OCI-LY3 (cell line): ENCODE data around the gene HOXB1.
"Not testable (repeated sequence)": the region's sequence is repeated elsewhere in the genome, so short reads cannot be mapped to it uniquely, and the experiment has no call there.

ENCODE experiments used
- H2AFZ ChIP-seq: fragments of 200-600, 300-600 bp; shearing (Covaris generic); 2 replicates; pipeline ENCODE4 v1.6.0; 2014; ENCODE audit warnings: antibody characterized with exemption, low read depth, low read length
- H3K27ac ChIP-seq: fragments of 200-600, 300-600 bp; sonication (generic); 2 replicates; pipeline ENCODE4 v1.5.1; 2014; ENCODE audit warnings: mild to moderate bottlenecking, low read length, moderate library complexity, mixed read lengths
- H3K27me3 ChIP-seq: fragments of 200-600, 300-600 bp; sonication (generic); 2 replicates; pipeline ENCODE4 v1.6.1; 2014; ENCODE audit warnings: low read depth, low read length, mixed read lengths
- H3K36me3 ChIP-seq: fragments of 200-600, 300-600 bp; sonication (generic); replicated peaks from 2 replicates; pipeline ENCODE3; 2014; ENCODE audit warnings: low read depth, low read length, mixed read lengths
- H3K4me1 ChIP-seq: fragments of 300-600, 200-600 bp; sonication (generic); 2 replicates; pipeline ENCODE4 v1.6.1; 2014; ENCODE audit warnings: low read length, mixed read lengths
- H3K4me2 ChIP-seq: fragments of 200-600, 300-600 bp; sonication (generic); 2 replicates; pipeline ENCODE4 v1.6.1; 2014; ENCODE audit warnings: low read length, mixed read lengths
- H3K4me3 ChIP-seq: fragments of 300-600, 200-600 bp; sonication (generic); 2 replicates; pipeline ENCODE4 v1.5.1; 2014; ENCODE audit warnings: antibody characterized with exemption, mild to moderate bottlenecking, low read length, moderate library complexity
- H3K79me2 ChIP-seq: fragments of 300-600, 200-600 bp; shearing (Covaris generic); 2 replicates; pipeline ENCODE4 v1.6.1; 2014; ENCODE audit warnings: mild to moderate bottlenecking, low read length, mixed read lengths
- H3K9ac ChIP-seq: fragments of 300-600, 200-600 bp; shearing (Covaris generic); 2 replicates; pipeline ENCODE4 v1.6.0; 2014; ENCODE audit warnings: mild to moderate bottlenecking, low read length, moderate library complexity
- H3K9me3 ChIP-seq: fragments of 200-600, 300-600 bp; shearing (Covaris generic); 2 replicates; pipeline ENCODE4 v1.6.1; 2014; ENCODE audit warnings: low read length, mixed read lengths; ENCODE audit not compliant: insufficient read depth
- H4K20me1 ChIP-seq: fragments of 200-600, 300-600 bp; sonication (generic); 2 replicates; pipeline ENCODE4 v1.6.1; 2016; ENCODE audit warnings: low read length, mixed read lengths; ENCODE audit not compliant: insufficient read depth
- EZH2phosphoT487 ChIP-seq: fragments of 200-600 bp; shearing (Covaris generic); IDR thresholded peaks from 2 replicates; pipeline ENCODE4 v1.6.1; 2018; ENCODE audit warnings: antibody characterized with exemption, mixed run types, low read depth
- TF ChIP-seq, protein P1 (sequence below): fragments of 200-600, 300-600 bp; sonication (generic); IDR thresholded peaks from 2 replicates; pipeline ENCODE4 v1.5.1; 2014; ENCODE audit warnings: antibody characterized with exemption, low read length, low read depth

Gene HOXB1

GRCh38 chr17:48483471-48484131 lies 47.2 kb downstream of the HOXB1 start:
- Histone ChIP-seq H3K9ac (peak overlapping the region; percentile 19; the same call in 1 of the 2 replicates), H4K20me1 (no peaks in the 10 kb centered on the region), H2AFZ (no peak overlapping the region), H3K9me3 (peaks cover 3% of the 10 kb centered on the region; the same call in 1 of the 2 replicates), H3K27ac (peak overlapping the region; percentile 25), H3K36me3 (no peaks in the 10 kb centered on the region), H3K4me1 (peaks cover 59% of the 10 kb centered on the region), H3K27me3 (no peaks in the 10 kb centered on the region), H3K4me3 (peak overlapping the region; percentile 40; the same call in 1 of the 2 replicates), H3K79me2 (no peaks in the 10 kb centered on the region), H3K4me2 (peak overlapping the region; percentile 76)
- TF ChIP-seq, protein P1, sequence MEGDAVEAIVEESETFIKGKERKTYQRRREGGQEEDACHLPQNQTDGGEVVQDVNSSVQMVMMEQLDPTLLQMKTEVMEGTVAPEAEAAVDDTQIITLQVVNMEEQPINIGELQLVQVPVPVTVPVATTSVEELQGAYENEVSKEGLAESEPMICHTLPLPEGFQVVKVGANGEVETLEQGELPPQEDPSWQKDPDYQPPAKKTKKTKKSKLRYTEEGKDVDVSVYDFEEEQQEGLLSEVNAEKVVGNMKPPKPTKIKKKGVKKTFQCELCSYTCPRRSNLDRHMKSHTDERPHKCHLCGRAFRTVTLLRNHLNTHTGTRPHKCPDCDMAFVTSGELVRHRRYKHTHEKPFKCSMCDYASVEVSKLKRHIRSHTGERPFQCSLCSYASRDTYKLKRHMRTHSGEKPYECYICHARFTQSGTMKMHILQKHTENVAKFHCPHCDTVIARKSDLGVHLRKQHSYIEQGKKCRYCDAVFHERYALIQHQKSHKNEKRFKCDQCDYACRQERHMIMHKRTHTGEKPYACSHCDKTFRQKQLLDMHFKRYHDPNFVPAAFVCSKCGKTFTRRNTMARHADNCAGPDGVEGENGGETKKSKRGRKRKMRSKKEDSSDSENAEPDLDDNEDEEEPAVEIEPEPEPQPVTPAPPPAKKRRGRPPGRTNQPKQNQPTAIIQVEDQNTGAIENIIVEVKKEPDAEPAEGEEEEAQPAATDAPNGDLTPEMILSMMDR, result no peak
- no peak for TF ChIP-seq EZH2phosphoT487

DNA sequence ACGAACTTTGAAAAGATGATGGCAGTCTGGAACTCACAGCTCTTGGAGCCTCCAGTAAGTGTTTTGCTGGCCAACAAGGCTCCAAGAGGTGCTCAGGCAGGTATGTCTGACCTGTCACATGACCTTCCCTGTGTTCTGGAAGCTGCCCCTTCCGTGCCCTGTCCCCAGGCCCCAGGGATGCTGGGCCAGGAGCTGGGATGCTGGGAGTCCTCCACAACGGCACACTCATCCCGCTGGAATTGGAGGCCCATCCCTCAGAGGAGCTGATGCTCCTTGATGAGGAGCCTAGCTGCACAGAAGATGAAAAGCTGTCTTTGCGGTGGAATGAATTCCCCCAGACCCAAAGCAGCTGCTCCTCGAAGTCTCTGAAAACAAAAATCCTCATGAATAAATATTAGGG lies 47.8 kb downstream of the HOXB1 start:
- H3K9me3 ChIP-seq, result peaks cover 3% of the 10 kb centered on the region; the same call in 1 of the 2 replicates
- H3K4me2 ChIP-seq, result peak overlapping the region; percentile 76
- no peak overlapping the region; the same call in 1 of the 2 replicates for H3K27ac ChIP-seq
- no peaks in the 10 kb centered on the region for H3K27me3 ChIP-seq
- peaks cover 59% of the 10 kb centered on the region for H3K4me1 ChIP-seq
- H2AFZ ChIP-seq, result no peak overlapping the region
- no peaks in the 10 kb centered on the region for H3K36me3 ChIP-seq
- TF ChIP-seq, protein P1, result no peak
- TF ChIP-seq EZH2phosphoT487, result no peak
- no peaks in the 10 kb centered on the region for H4K20me1 ChIP-seq
- H3K9ac ChIP-seq, result no peak overlapping the region
- H3K79me2 ChIP-seq, result no peaks in the 10 kb centered on the region
- no peak overlapping the region for H3K4me3 ChIP-seq

DNA sequence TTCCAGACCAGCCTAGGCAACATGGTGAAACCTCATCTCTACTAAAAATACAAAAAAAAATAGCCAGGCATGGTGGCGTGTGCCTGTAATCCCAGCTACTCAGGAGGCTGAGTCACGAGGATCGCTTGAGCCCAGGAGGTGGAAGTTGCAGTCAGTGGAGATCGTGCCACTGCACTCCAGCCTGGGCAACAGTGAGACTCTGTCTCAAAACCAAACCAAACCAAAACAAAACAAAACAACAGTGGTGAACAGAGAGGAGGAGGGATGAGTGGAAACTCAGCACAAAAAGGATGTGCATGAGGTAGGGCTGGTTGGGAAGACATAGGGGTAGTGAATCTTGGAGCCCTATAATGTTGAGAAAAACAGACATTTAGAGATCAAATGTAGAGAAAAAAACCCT lies 48.5 kb downstream of the HOXB1 start:
- not testable (repeated sequence) for H3K9me3 ChIP-seq, H3K9ac ChIP-seq, H3K27ac ChIP-seq, H4K20me1 ChIP-seq, H3K4me2 ChIP-seq, H3K36me3 ChIP-seq, H3K79me2 ChIP-seq, H2AFZ ChIP-seq, H3K4me3 ChIP-seq, H3K27me3 ChIP-seq
- peaks cover 63% of the 10 kb centered on the region for H3K4me1 ChIP-seq

DNA sequence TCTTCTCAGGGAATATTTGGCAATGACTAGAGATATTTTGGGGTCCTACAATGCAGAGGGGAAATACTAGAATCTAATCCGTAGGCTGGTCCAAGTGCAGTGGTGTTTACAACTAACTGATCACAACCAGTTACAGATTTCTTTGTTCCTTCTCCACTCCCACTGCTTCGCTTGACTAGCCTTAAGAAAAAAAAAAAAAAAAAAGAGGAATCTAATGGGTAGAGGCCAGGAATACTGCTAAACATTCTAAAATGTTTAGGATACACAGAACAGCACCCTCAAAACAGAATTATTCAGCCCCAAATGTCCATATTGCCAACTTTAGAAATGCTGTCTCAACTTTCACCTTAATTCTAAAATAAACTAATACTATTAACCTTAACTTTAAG lies 51.8 kb downstream of the HOXB1 start:
- Histone ChIP-seq H3K4me1 (peaks cover 34% of the 10 kb centered on the region), H3K27me3 (no peaks in the 10 kb centered on the region), H3K27ac (peak overlapping the region; percentile 65), H3K4me2 (peak overlapping the region; percentile 58), H4K20me1 (no peaks in the 10 kb centered on the region), H3K9ac (peak overlapping the region; percentile 47; the same call in 1 of the 2 replicates), H3K36me3 (no peaks in the 10 kb centered on the region), H3K9me3 (no peaks in the 10 kb centered on the region), H3K4me3 (no peak overlapping the region), H2AFZ (peak overlapping the region; percentile 95), H3K79me2 (no peaks in the 10 kb centered on the region)
- TF ChIP-seq, protein P1, result no peak
- TF ChIP-seq EZH2phosphoT487, result no peak
